Naive B cell (primary cell): ENCODE measurements around the gene OR9Q1. TPM values are rescaled to one million over a fixed set of nuclear protein-coding genes. Genes with fewer than 3 reads are reported as not detected.

Experiments used
- ATAC-seq, 2 donors: fragments of 150-1000 bp; cut with Tn5 transposase; 2 replicates each; pipeline ENCODE4 v1.10.0; 2021; ENCODE audit warnings: low read depth in 2 of 2, mild to moderate bottlenecking in 2 of 2, moderate library complexity in 2 of 2
- DNase-seq: peaks from one replicate; pipeline ENCODE4 v3.0.0; 2022
- H3K27ac Mint-ChIP-seq, 6 donors: one replicate each; pipeline ENCODE4 v1.8.0; 2020 to 2022; ENCODE audit warnings: mild to moderate bottlenecking in 6 of 6, mixed read lengths in 6 of 6, moderate library complexity in 5 of 6, inconsistent platforms in 2 of 6
- H3K27me3 Mint-ChIP-seq, 3 donors: one replicate each; pipeline ENCODE4 v1.8.0; 2021 to 2022; ENCODE audit warnings: mixed read lengths in 3 of 3, mild to moderate bottlenecking in 1 of 3
- H3K36me3 Mint-ChIP-seq, 2 donors: one replicate each; pipeline ENCODE4 v1.8.0; 2020 to 2022; ENCODE audit warnings: mixed read lengths in 2 of 2, inconsistent platforms in 1 of 2, mild to moderate bottlenecking in 1 of 2
- H3K4me1 Mint-ChIP-seq, 3 donors: one replicate each; pipeline ENCODE4 v1.8.0; 2020 to 2022; ENCODE audit warnings: mixed read lengths in 3 of 3, inconsistent platforms in 1 of 3, mild to moderate bottlenecking in 1 of 3, moderate library complexity in 1 of 3
- H3K4me3 Mint-ChIP-seq, 8 donors: one replicate each; pipeline ENCODE4 v1.8.0; 2020 to 2022; ENCODE audit warnings: mild to moderate bottlenecking in 8 of 8, mixed read lengths in 8 of 8, moderate library complexity in 8 of 8, inconsistent platforms in 2 of 8
- H3K9me3 Mint-ChIP-seq, 7 donors: one replicate each; pipeline ENCODE4 v1.8.0; 2020 to 2022; ENCODE audit warnings: mixed read lengths in 7 of 7, mild to moderate bottlenecking in 5 of 7, inconsistent platforms in 2 of 7, moderate library complexity in 1 of 7
- polyA plus RNA-seq, 6 donors: library from polyadenylated mRNA; unstranded; fragments of 300-500 nt; fragmentation: Illumina TruSeq; gene quantifications; one replicate each; pipeline ENCODE4 v1.2.3, GENCODE V29; 2021; ENCODE audit warnings: low read depth in 6 of 6

Gene OR9Q1
- polyA plus RNA-seq, 6 donors from 2014 or later, result not detected

DNA sequence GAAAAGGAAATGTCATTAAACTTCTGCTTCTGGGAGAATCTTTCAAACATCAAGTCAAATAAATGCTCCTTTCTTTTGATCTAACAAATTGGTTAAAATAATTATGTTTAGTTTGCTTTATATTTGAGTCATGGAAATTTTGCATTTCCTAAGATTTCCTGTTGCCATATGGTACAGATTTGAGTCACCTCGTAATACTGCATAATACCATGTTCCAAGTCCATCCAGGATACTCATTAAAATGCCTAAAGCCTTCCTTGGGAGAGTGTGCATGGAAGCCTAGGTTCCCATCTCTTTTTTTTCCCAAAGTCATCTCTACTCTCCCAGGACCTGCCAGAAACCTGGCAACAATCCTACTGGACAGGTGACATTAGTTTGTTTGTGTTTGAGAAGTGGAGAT is 97.4 kb downstream of the OR9Q1 start:
- peaks cover 0 to under 1% (median 0%) of the 10 kb centered on the region in 7 donors for H3K9me3 Mint-ChIP-seq
- H3K4me1 Mint-ChIP-seq, result no peaks in the 10 kb centered on the region
- H3K27ac Mint-ChIP-seq, result no peak overlapping the region
- DNase-seq (no peak), ATAC-seq (no peak)
- H3K27me3 Mint-ChIP-seq, result peaks cover 10 to 24% (median 21%) of the 10 kb centered on the region in 3 donors
- no peak overlapping the region for H3K4me3 Mint-ChIP-seq
- no peaks in the 10 kb centered on the region for H3K36me3 Mint-ChIP-seq

DNA sequence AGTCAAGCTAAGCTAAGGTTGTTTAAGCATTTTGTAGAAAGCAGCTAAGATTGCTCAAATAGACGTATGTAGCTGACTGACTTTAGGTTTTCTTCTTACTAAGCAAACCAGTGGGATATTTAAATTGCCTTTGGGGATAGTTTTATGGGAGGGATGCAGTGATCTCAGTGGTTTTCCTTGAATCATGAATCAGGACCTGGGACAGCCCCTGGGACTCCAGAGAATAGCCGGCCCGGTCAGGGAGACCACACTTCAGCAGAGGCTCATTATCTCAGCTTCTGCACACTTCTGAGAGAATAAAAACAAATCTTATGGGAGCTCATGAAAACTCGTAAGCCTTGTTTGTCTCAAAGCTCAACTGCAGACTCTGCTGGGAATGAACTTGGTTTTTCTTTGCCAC is 101.8 kb downstream of the OR9Q1 start, which contains the start of gene OR9I1:
Gene OR9I1, minus strand, starts transcription at position 62 of the 400 bp plus-strand sequence. CDS start 6,086 bp downstream, outside the sequence.
- Mint-ChIP-seq H3K4me3 (no peak within 1 kb of the TSS), H3K36me3 (no peaks in the 10 kb centered on the region), H3K27me3 (peaks cover 0 to 20% (median 6%) of the 10 kb centered on the region in 3 donors), H3K27ac (peak within 1 kb of the TSS in 1 of 6 donors; percentile 4), H3K4me1 (no peaks in the 10 kb centered on the region), H3K9me3 (no peaks in the 10 kb centered on the region)
- DNase-seq (no peak), ATAC-seq (no peak)

DNA sequence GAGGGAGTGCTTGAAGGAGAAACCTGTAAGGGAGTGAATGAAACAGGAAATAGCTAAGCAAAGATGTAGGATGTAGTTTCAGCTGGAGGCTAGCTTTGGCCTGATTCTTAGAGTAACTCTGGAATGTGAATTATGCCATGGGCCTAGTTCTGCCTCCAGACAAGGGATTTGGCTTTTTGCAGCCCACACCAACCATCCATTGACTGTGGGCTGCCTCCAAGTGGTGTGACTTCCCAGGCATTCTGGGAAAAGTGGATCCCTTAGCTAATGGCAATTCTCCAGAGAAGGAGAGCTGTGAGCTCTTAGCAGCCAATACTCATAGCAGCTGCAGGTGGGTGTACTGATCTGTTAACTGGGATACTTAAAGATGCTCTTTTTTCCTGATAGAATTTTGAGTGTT is 103.7 kb downstream of the OR9Q1 start:
- H3K36me3 Mint-ChIP-seq, result no peaks in the 10 kb centered on the region
- H3K27ac Mint-ChIP-seq, result peak overlapping the region in 1 of 6 donors; percentile 24
- no peak for ATAC-seq
- H3K4me3 Mint-ChIP-seq, result no peak overlapping the region
- H3K4me1 Mint-ChIP-seq, result no peaks in the 10 kb centered on the region
- H3K27me3 Mint-ChIP-seq, result peaks cover 0 to 20% (median 0%) of the 10 kb centered on the region in 3 donors
- H3K9me3 Mint-ChIP-seq, result no peaks in the 10 kb centered on the region
- no peak for DNase-seq

DNA sequence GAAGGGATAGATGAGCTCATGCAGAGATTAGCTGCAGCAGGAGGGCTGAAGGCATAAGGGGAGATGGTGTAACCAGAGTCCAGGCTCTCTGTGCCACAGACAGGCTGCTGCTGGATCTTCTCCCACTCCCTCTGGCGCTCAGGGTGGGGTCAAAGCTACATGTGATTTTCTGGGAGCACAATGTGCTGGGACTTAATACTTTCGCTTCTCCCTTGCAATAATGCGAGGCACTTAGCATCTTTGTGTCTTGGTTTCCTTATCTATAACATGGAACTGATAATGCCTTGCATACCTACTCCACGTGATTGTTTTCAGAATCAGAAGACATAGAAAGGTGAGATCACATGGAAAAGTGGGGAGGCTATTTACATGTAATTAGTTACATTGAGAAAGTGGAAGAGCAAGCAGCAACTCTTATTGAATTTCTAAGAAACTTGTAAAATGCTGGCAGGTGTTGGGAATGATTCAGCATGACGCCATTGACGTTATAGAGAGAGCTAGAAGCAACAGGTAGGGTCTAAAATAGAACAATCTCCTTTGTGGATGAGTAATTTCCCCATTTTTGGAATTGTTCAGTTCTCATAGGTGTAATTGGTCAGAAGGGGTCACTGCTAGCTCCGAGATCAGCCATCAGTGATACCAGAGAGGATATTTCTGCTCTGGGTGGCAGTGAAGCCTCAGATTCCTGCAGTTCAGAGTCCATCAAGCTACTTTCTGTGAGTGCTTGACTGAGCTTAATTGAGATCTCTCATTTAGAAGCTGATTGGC is 109.8 kb downstream of the OR9Q1 start:
- DNase-seq (no peak), ATAC-seq (no peak)
- H3K27ac Mint-ChIP-seq, result no peak overlapping the region
- H3K9me3 Mint-ChIP-seq, result peaks cover 0 to under 1% (median 0%) of the 10 kb centered on the region in 7 donors
- H3K27me3 Mint-ChIP-seq, result peaks cover 5 to 15% (median 10%) of the 10 kb centered on the region in 3 donors
- H3K4me3 Mint-ChIP-seq, result no peak overlapping the region
- no peaks in the 10 kb centered on the region for H3K36me3 Mint-ChIP-seq
- no peaks in the 10 kb centered on the region for H3K4me1 Mint-ChIP-seq

DNA sequence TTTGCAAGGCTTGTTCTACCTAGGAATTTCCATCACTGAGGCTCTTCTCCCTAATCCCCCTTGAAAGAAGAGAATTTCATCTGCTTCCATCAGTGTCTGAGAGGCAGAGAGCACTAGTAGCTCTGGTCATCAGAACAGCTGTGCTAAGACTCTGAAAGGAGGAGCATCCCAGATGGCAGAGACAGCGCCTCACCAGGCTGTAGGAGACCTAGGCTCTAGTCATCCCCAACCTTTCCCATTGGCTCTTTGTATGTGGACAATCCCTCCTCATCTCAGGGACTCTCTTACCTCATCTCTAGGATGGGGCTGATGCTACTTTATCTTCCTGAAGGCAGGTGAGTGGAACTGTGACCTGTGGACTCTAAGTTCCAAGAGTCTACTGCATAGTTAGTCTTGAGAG is 110.5 kb downstream of the OR9Q1 start:
- Mint-ChIP-seq H3K27ac (no peak overlapping the region), H3K9me3 (peaks cover 0 to 6% (median 2%) of the 10 kb centered on the region in 7 donors), H3K4me1 (no peaks in the 10 kb centered on the region), H3K36me3 (no peaks in the 10 kb centered on the region), H3K27me3 (peaks cover under 1 to 15% (median 10%) of the 10 kb centered on the region in 3 donors), H3K4me3 (no peak overlapping the region)
- no peak for DNase-seq
- ATAC-seq, result no peak

DNA sequence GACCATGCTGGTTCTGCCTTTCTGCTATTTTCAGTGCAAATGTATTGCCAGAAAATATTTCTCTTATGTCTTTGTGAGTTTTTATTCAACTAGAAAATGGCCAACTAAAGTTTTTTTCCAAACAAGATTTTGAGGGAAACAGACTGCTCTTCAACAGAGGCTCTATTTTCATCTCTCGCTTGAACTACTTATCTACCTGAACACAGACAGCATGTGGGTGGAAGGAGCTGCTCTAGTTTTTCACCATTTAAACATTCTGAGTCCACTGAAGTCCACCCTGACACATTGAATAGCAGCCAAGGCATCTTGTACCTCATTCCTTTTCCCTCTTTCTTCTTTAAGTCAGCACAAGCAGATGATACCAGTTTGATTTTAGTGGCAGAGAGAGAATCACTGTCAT is 111.5 kb downstream of the OR9Q1 start:
- peaks cover 0 to 6% (median 3%) of the 10 kb centered on the region in 7 donors for H3K9me3 Mint-ChIP-seq
- no peak overlapping the region for H3K4me3 Mint-ChIP-seq
- ATAC-seq, result no peak
- H3K27ac Mint-ChIP-seq, result no peak overlapping the region
- DNase-seq, result no peak
- H3K36me3 Mint-ChIP-seq, result no peaks in the 10 kb centered on the region
- H3K27me3 Mint-ChIP-seq, result peaks cover 0 to 15% (median 10%) of the 10 kb centered on the region in 3 donors
- no peaks in the 10 kb centered on the region for H3K4me1 Mint-ChIP-seq

DNA sequence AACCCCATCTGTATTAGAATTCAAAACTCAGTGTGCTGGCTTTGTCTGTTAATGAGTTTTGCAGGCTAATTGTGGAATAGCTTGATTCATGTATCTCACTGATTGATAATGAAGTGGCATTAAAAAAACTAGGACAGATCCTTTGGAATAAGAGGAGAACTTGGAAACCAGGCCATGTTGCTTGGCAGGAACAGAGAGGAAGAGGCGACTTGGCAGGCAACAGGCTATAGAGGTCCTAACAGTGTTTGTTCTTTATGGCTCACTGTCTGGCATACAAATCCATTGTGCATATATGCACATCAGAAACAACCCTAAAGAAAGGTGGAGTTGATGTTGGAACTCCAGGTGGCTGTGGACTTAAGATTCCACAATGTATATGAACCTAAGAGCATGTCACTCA is 119.1 kb downstream of the OR9Q1 start:
- Mint-ChIP-seq H3K27me3 (peaks cover 13 to 17% (median 15%) of the 10 kb centered on the region in 3 donors), H3K4me3 (no peak overlapping the region), H3K27ac (no peak overlapping the region), H3K9me3 (peaks cover 0 to 6% (median 4%) of the 10 kb centered on the region in 7 donors), H3K36me3 (no peaks in the 10 kb centered on the region), H3K4me1 (no peaks in the 10 kb centered on the region)
- no peak for DNase-seq
- ATAC-seq, result no peak

DNA sequence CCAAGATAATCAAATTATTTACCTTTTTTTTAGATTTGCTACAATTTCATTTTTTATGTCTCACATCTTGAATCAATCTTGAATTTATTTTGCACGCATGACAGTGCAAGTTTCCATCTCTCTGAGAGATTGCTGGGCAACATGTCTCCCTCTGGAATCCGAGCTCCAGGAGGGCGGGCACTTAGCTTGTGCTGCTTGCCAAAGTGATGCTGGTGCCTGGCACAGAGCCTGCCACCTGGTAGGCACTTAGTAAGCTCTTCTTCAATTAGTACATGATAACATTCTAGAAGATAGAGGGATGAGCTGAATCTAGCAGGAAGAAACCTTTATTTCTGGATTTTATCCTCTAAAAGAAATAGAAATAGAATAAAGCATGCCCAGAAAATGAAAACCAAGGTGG is 129.1 kb downstream of the OR9Q1 start:
- ATAC-seq, result no peak
- no peak overlapping the region for H3K4me3 Mint-ChIP-seq

DNA sequence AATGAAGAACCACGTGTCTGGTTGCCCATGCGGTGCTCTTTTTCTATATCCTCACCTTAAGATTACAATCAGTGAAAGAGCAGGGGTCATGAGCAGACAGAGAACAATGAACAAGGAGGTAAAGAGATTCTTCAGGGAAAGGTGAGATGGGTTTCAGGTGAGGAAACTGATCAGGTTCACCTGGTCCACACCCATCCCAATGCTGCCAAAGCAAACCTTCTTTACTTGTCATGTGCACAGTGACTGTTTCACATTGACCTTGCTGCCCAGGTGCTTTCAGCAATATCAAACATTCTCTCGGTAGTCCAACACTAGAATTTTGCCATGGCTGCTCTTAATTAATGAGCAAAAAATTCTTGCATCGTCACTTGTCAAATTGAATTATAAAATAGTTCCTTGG is 140.7 kb downstream of the OR9Q1 start:
- Mint-ChIP-seq H3K9me3 (peaks cover 0 to 15% (median 0%) of the 10 kb centered on the region in 7 donors), H3K4me1 (no peaks in the 10 kb centered on the region), H3K27ac (no peak overlapping the region), H3K36me3 (no peaks in the 10 kb centered on the region), H3K27me3 (peaks cover 6 to 11% (median 9%) of the 10 kb centered on the region in 3 donors), H3K4me3 (no peak overlapping the region)
- ATAC-seq (no peak), DNase-seq (no peak)

More for the DNA sequence above, 129.1 kb downstream of the OR9Q1 start:
- no peaks in the 10 kb centered on the region for H3K4me1 Mint-ChIP-seq
- no peak overlapping the region for H3K27ac Mint-ChIP-seq
- no peak for DNase-seq
- H3K36me3 Mint-ChIP-seq, result no peaks in the 10 kb centered on the region
- peaks cover 0 to 5% (median 0%) of the 10 kb centered on the region in 7 donors for H3K9me3 Mint-ChIP-seq
- peaks cover 12 to 19% (median 18%) of the 10 kb centered on the region in 3 donors for H3K27me3 Mint-ChIP-seq

DNA sequence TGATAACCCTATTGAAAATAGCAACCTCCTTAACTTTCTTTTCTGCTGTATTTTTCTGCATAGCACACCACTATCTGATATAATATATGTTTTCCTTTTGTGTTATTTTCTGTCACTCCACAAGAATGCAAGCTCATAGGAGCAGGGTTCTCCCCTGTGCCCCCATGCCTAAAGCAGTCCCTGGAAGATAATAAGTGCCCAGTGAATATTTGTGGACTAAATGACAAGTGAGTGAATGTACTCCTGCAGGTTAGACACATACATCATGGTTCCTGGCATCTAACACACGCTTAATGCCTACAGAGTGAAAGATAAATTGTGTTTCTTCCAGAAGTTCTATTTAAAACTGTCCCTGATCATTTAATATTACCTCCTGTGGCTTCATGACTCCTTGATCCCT is 141.3 kb downstream of the OR9Q1 start:
- H3K27ac Mint-ChIP-seq, result no peak overlapping the region
- H3K4me3 Mint-ChIP-seq, result no peak overlapping the region
- H3K36me3 Mint-ChIP-seq, result no peaks in the 10 kb centered on the region
- no peak for DNase-seq
- no peak for ATAC-seq
- peaks cover 0 to 9% (median 0%) of the 10 kb centered on the region in 7 donors for H3K9me3 Mint-ChIP-seq
- H3K27me3 Mint-ChIP-seq, result peaks cover 6 to 15% (median 11%) of the 10 kb centered on the region in 3 donors
- no peaks in the 10 kb centered on the region for H3K4me1 Mint-ChIP-seq

DNA sequence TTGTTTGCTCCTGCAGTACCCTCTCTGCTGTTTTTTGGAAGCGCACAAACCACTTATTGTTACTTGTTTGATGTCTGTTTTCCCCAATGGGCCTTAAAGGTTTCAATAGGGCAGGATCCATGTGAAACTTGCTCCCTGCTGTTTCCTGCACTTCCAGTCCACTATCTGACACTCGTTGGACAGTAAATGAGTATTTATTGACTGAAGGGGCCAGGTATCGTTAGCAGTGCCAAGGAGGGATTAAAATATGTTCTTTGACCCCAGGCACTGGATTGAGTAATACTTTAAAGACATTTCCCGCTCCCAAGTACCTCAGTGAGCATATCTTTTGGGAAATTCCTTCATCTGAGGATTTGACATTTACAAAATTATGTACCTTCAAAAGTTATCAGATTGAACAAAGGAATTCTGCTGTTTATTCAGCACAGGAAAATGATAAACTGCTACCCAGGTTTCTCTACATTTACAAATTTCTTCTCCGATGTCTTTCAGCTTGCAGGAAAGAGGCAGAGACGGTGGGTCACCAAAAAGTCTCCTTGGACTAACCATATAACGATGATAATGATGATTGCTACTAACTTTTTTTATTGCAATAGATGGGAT is 141.9 kb downstream of the OR9Q1 start:
- H3K27ac Mint-ChIP-seq, result no peak overlapping the region
- peaks cover 0 to 6% (median 0%) of the 10 kb centered on the region in 7 donors for H3K9me3 Mint-ChIP-seq
- no peak overlapping the region for H3K4me3 Mint-ChIP-seq
- no peak for ATAC-seq
- H3K27me3 Mint-ChIP-seq, result peaks cover 6 to 20% (median 11%) of the 10 kb centered on the region in 3 donors
- no peak for DNase-seq
- no peaks in the 10 kb centered on the region for H3K36me3 Mint-ChIP-seq
- no peaks in the 10 kb centered on the region for H3K4me1 Mint-ChIP-seq

DNA sequence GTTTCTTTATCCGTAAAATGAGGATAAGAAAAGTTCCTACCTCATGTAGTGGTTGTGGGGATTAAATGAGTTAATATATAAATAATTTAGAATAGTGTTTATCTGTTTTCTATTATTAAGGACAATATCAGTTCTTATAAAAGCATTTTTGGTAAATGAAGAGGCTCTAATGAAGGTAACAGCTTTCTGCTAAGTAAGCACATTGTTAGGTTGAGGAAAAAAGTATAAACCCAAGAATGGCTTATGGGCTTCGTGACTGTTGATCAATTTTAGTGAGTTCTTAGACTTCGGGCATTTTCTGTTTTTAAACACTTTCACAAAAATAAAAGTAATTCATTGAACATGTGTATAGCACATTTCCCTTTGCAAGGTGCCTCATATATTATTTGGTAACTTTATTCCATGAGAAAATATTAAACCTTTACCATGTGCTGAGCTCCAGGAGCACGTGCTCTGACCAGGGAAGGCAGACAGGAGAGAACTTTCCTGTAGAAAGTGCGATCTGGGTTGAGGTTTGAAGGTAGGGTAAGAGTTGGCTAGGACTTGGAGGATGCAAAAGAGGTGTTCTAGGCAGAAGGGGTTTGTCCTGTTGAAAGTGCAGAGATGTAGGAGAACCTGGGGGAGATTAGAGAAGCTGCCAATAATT is 153.9 kb downstream of the OR9Q1 start:
- Mint-ChIP-seq H3K36me3 (no peaks in the 10 kb centered on the region), H3K4me1 (no peaks in the 10 kb centered on the region), H3K9me3 (peaks cover 0 to 6% (median 0%) of the 10 kb centered on the region in 7 donors), H3K27ac (no peak overlapping the region), H3K27me3 (peaks cover 17 to 43% (median 27%) of the 10 kb centered on the region in 3 donors), H3K4me3 (no peak overlapping the region)
- DNase-seq, result no peak
- no peak for ATAC-seq

DNA sequence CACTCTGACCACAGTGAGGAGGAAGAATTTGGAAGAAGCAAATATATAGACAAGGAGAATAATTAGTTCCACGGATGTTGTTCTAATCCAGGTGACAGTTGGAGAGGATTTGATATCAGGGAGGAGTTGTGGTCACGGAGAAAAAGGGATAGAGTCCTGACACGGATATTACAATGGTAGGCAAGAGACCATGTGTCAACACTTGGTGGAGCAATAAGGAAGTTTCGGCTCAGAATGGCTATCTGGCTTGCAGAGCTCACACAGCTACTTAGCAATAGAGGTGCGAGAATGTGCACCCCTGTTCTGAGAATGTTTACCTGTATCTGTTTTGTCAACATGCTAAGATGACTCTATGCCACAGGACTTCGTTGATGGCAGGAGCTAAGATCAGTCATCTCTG is 154.8 kb downstream of the OR9Q1 start:
- no peak for DNase-seq
- H3K4me3 Mint-ChIP-seq, result no peak overlapping the region
- no peaks in the 10 kb centered on the region for H3K36me3 Mint-ChIP-seq
- no peaks in the 10 kb centered on the region for H3K4me1 Mint-ChIP-seq
- peaks cover 17 to 43% (median 27%) of the 10 kb centered on the region in 3 donors for H3K27me3 Mint-ChIP-seq
- ATAC-seq, result no peak
- H3K27ac Mint-ChIP-seq, result no peak overlapping the region
- peaks cover 0 to 6% (median 0%) of the 10 kb centered on the region in 7 donors for H3K9me3 Mint-ChIP-seq
